HG02852 (cell line): ENCODE data around the gene LMNB1.

ENCODE experiments used
- ATAC-seq: cut with Tn5 transposase; IDR thresholded peaks from one replicate; pipeline ENCODE4 v1.9.1; 2021; ENCODE audit warnings: mild to moderate bottlenecking, moderate library complexity; ENCODE audit not compliant: unreplicated experiment

Gene LMNB1

GRCh38 chr5:126883564-126884245, 106.8 kb downstream of the LMNB1 start:
- ATAC-seq = no peak

- ATAC-seq = no peak
Measured at GRCh38 chr5:126884269-126884819, 107.4 kb downstream of the LMNB1 start.
